ENCODE results near the gene TMEM51.

- no peak for TF ChIP-seq EP300 (IDR thresholded peaks at IDR 0.05)
- no peak for TF ChIP-seq POLR2A (IDR thresholded peaks at IDR 0.05)
Observed at GRCh38 chr1:15180945-15181523, 27.5 kb downstream of the TMEM51 start.

Measured in tibial nerve (tissue), 3 donors.